Fibroblast of lung (primary cell): Measurements from ENCODE around the gene FAM151A. TPM values are rescaled to one million over a fixed set of nuclear protein-coding genes. Genes with fewer than 3 reads are reported as not detected.

Source experiments
- DNase-seq, 2 donors: peaks; one replicate each; pipeline versions ENCODE4 v3.0.0 to v3.0.0-alpha.2; 2010; ENCODE audit warnings: low read depth in 2 of 2
- H2AFZ ChIP-seq: 2 replicates; pipeline ENCODE4 v1.5.1; 2012; ENCODE audit warnings: low read length, control low read depth, inconsistent platforms
- H3K27ac ChIP-seq: 2 replicates; pipeline ENCODE4 v1.5.1; 2011; ENCODE audit warnings: low read length, control low read depth; ENCODE audit not compliant: insufficient read depth
- H3K27me3 ChIP-seq: 2 replicates; pipeline ENCODE4 v1.5.1; 2011; ENCODE audit warnings: mild to moderate bottlenecking, low read length; ENCODE audit not compliant: control insufficient read depth, insufficient read depth
- H3K36me3 ChIP-seq: 2 replicates; pipeline ENCODE4 v1.5.1; 2011; ENCODE audit warnings: low read length; ENCODE audit not compliant: control insufficient read depth, insufficient read depth
- H3K4me1 ChIP-seq: 2 replicates; pipeline ENCODE4 v1.5.1; 2011; ENCODE audit warnings: low read length; ENCODE audit not compliant: control insufficient read depth, insufficient read depth; ENCODE audit errors: extremely low read depth
- H3K4me2 ChIP-seq: 2 replicates; pipeline ENCODE4 v1.5.1; 2011; ENCODE audit warnings: low read length, control low read depth; ENCODE audit not compliant: insufficient read depth; ENCODE audit errors: extremely low read depth
- H3K4me3 ChIP-seq, 4 experiments: fragments of 200-600 bp in 1 of 4; sonication (generic) in 1 of 4; replicated peaks in 1 of 4; 2 replicates each; pipeline ENCODE4 v1.5.1; 2011 to 2016; ENCODE audit warnings: low read length in 4 of 4, low read depth in 3 of 4, mild to moderate bottlenecking in 3 of 4, control low read depth in 2 of 4, inconsistent platforms in 1 of 4, mixed read lengths in 1 of 4; ENCODE audit not compliant: insufficient read depth in 1 of 4; ENCODE audit errors: control extremely low read depth in 1 of 4
- H3K79me2 ChIP-seq: 2 replicates; pipeline ENCODE4 v1.5.1; 2012; ENCODE audit warnings: mild to moderate bottlenecking, low read length, inconsistent platforms; ENCODE audit not compliant: control insufficient read depth, insufficient read depth
- H3K9ac ChIP-seq: 2 replicates; pipeline ENCODE4 v1.5.1; 2011; ENCODE audit warnings: mild to moderate bottlenecking, low read length, control low read depth; ENCODE audit not compliant: insufficient read depth
- H3K9me3 ChIP-seq: 2 replicates; pipeline ENCODE4 v1.5.1; 2012; ENCODE audit warnings: low read depth, low read length; ENCODE audit not compliant: control insufficient read depth, insufficient read depth
- H4K20me1 ChIP-seq: 2 replicates; pipeline ENCODE4 v1.5.1; 2011; ENCODE audit warnings: low read length; ENCODE audit not compliant: control insufficient read depth, insufficient read depth; ENCODE audit errors: extremely low read depth
- CTCF ChIP-seq, 2 donors: IDR thresholded peaks in 1 of 2; conservative IDR thresholded peaks in 1 of 2; 1 replicate in 1 of 2; 2 replicates in 1 of 2; pipeline ENCODE4 v1.5.1; 2011 to 2012; ENCODE audit warnings: low read length in 2 of 2, control low read depth in 1 of 2, inconsistent platforms in 1 of 2, low read depth in 1 of 2, mild to moderate bottlenecking in 1 of 2
- EZH2 ChIP-seq: IDR thresholded peaks from 2 replicates; pipeline ENCODE4 v1.5.1; 2012; ENCODE audit warnings: low read length, control low read depth, mild to moderate bottlenecking; ENCODE audit errors: missing control alignments
- polyA plus RNA-seq, 2 donors: library from polyadenylated mRNA; depleted of rRNA in 1 of 2; stranded (reverse) in 1 of 2; unstranded in 1 of 2; fragments of >200 nt; gene quantifications; 2 replicates each; pipeline ENCODE4 v1.2.1, GENCODE V29; 2011 to 2012; ENCODE audit warnings: missing spikeins in 1 of 2
- total RNA-seq: library from RNA; depleted of rRNA; stranded (reverse); fragments of >200 nt; gene quantifications from 2 replicates; pipeline ENCODE4 v1.2.1, GENCODE V29; 2014

The FAM151A gene
- total and polyA plus RNA-seq, 2 donors (not counting 1 experiment from before 2014, with no cell fraction given): not detected

GRCh38 chr1:54559771-54560231 lies 63.5 kb downstream of the FAM151A start:
- Histone ChIP-seq H3K27ac (no peak overlapping the region), H3K79me2 (no peaks in the 10 kb centered on the region), H3K4me3 (no peak overlapping the region), H3K27me3 (no peaks in the 10 kb centered on the region), H3K9ac (no peak overlapping the region), H3K36me3 (no peaks in the 10 kb centered on the region), H2AFZ (no peak overlapping the region), H3K4me2 (no peak overlapping the region), H4K20me1 (no peaks in the 10 kb centered on the region), H3K4me1 (no peaks in the 10 kb centered on the region), H3K9me3 (no peaks in the 10 kb centered on the region)
- TF ChIP-seq EZH2 (no peak), CTCF (conservative IDR thresholded peaks at IDR 0.05 in 1 of 2, IDR thresholded peaks at IDR 0.05 in 1 of 2; ENCODE audit: low read depth in 1 of 2, low read length in 2 of 2) (no peak)
- no peak for DNase-seq

Other genes with a start within 250 kb of the FAM151A start
- gene SSBP3, start 217.1 kb downstream of the FAM151A start, total RNA-seq: 6.9 and 9.4 TPM in 2 replicates
- 26.4 and 32.2 TPM in 2 replicates for gene SSBP3, start 217.1 kb downstream of the FAM151A start, polyA plus RNA-seq
- 0.77 and 2.5 TPM in 2 replicates for gene ACOT11, start 75.3 kb downstream of the FAM151A start, total RNA-seq
- gene ACOT11, start 75.3 kb downstream of the FAM151A start, polyA plus RNA-seq: 0.73 and 1.4 TPM in 2 replicates
- gene MROH7, start 18.3 kb upstream of the FAM151A start, total RNA-seq: under 0.01 and 0.33 TPM in 2 replicates
- 0.01 TPM in 1 of 2 replicates, not detected in the other for gene MROH7, start 18.3 kb upstream of the FAM151A start, polyA plus RNA-seq
- 18.2 and 19.3 TPM in 2 replicates for gene TTC4, start 92.3 kb upstream of the FAM151A start, total RNA-seq
- gene TTC4, start 92.3 kb upstream of the FAM151A start, polyA plus RNA-seq: 19.8 and 30.5 TPM in 2 replicates
- gene PARS2, start 141.0 kb upstream of the FAM151A start, total RNA-seq: 4.4 and 5.4 TPM in 2 replicates
- gene PARS2, start 141.0 kb upstream of the FAM151A start, polyA plus RNA-seq: 3.4 TPM in 2 replicates
- not detected in 2 replicates for gene TTC22, start 177.8 kb upstream of the FAM151A start, total RNA-seq
- not detected in 2 replicates for gene TTC22, start 177.8 kb upstream of the FAM151A start, polyA plus RNA-seq